MM.1S (cell line): Measurements from ENCODE around the gene DCAF16.

Experiments
- EZH2phosphoT487 ChIP-seq: fragments of 300-600 bp; sonication (generic); IDR thresholded peaks from 2 replicates; pipeline ENCODE4 v1.6.1; 2018; ENCODE audit warnings: antibody characterized with exemption, low read length
- TF ChIP-seq, protein P1 (sequence below): fragments of 300-600 bp; sonication (generic); IDR thresholded peaks from 2 replicates; pipeline ENCODE4 v1.5.1; 2016; ENCODE audit warnings: antibody characterized with exemption, low read length, mixed read lengths

DNA sequence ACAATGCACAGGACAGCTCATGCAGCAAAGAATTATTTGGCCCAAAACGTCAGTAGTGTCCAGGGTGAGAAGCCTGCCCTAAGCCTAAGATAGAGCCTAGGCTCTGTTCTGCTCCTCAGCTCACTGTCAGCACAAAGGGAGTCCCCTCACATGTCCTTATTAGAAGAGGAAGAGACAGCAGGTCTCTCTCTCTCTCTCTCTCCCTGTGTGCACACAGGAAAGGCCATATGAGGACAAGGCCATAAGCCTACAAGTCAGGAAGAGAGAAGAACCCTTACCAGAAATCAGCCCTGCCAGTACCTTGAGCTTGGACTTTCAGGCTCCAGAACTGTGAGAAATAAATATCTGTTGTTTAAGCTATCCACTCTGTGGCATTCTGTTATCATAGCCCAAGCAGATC is 49.5 kb downstream of the DCAF16 start:
- TF ChIP-seq, protein P1, sequence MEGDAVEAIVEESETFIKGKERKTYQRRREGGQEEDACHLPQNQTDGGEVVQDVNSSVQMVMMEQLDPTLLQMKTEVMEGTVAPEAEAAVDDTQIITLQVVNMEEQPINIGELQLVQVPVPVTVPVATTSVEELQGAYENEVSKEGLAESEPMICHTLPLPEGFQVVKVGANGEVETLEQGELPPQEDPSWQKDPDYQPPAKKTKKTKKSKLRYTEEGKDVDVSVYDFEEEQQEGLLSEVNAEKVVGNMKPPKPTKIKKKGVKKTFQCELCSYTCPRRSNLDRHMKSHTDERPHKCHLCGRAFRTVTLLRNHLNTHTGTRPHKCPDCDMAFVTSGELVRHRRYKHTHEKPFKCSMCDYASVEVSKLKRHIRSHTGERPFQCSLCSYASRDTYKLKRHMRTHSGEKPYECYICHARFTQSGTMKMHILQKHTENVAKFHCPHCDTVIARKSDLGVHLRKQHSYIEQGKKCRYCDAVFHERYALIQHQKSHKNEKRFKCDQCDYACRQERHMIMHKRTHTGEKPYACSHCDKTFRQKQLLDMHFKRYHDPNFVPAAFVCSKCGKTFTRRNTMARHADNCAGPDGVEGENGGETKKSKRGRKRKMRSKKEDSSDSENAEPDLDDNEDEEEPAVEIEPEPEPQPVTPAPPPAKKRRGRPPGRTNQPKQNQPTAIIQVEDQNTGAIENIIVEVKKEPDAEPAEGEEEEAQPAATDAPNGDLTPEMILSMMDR, result no peak
- no peak for TF ChIP-seq EZH2phosphoT487
